Ramos (cell line): ENCODE results near the gene ATRX.
"Not testable (repeated sequence)": the region's sequence is repeated elsewhere in the genome, so short reads cannot be mapped to it uniquely, and the experiment has no call there.

ENCODE experiments used
- in situ Hi-C: fragments of 300-500 bp; cut with MboI; formaldehyde crosslinking; loops from one replicate; pipeline ENCODE4 v1.14.3; 2022; ENCODE audit warnings: low sequenced_read_pairs; ENCODE audit not compliant: unreplicated experiment

Gene ATRX

GRCh38 chrX:77519765-77520164, 266.3 kb downstream of the ATRX start:
- in situ Hi-C loops: no loop called here

- in situ Hi-C loops: no loop called here
Measured at GRCh38 chrX:77514177-77514576, 271.8 kb downstream of the ATRX start.

- in situ Hi-C loops: no loop called here
Measured at GRCh38 chrX:77510007-77510406, 276.0 kb downstream of the ATRX start.

- in situ Hi-C loops: no loop called here
Measured at GRCh38 chrX:77505227-77505626, 280.8 kb downstream of the ATRX start.

GRCh38 chrX:77502951-77503525, 283.0 kb downstream of the ATRX start:
- in situ Hi-C loops: no loop called here

GRCh38 chrX:77500164-77500563, 285.9 kb downstream of the ATRX start:
- in situ Hi-C loops: not testable (repeated sequence)

- in situ Hi-C loops: no loop called here
Measured at GRCh38 chrX:77493677-77494553, 292.1 kb downstream of the ATRX start.

- in situ Hi-C loops: no loop called here
Measured at GRCh38 chrX:77484045-77484444, 302.0 kb downstream of the ATRX start.

- in situ Hi-C loops: no loop called here
Measured at GRCh38 chrX:77455437-77455836, 330.6 kb downstream of the ATRX start.
